GM19468 (cell line): Measurements from ENCODE around the gene CAPN9.

Experiments used
- ATAC-seq: cut with Tn5 transposase; IDR thresholded peaks from one replicate; pipeline ENCODE4 v1.9.1; 2021; ENCODE audit warnings: mild to moderate bottlenecking, moderate library complexity, moderate number of reproducible peaks; ENCODE audit not compliant: unreplicated experiment; ENCODE audit errors: extremely low read depth

The CAPN9 gene

DNA sequence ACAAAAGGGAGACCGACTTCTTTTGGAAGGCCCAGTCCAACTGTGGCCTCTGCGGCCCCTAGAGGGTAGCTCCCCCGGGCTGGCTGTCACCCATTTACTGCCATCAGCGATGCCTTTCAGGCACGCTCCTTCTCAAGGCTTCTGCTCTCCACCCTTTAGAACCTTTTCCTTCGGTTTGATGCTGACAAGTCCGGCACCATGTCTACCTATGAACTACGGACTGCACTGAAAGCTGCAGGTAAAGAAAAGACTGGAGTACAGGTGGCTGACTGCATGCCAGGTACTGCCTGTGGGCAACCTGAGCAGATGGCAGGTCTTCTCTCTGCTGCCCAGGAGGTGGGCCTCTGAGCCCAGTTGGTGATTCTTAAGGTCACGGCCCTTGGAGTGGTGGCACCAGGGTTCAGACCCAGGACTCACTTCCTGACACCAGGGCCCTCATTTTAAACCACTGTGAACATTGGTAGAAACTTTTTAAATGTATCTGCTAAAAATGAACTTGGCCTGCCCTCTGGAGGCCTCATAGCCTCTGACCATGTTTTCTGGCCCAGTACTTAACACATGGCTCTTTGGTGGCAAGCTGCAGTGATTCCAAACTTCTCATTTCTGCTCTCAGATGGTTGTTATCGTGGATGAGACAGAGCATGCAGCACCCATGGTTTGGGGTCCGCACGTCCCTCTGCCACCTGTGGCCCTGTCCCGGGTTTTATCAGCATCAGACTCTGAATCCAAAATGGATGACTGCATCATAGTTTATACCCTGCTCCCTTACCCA, 45.7 kb downstream of the CAPN9 start:
- ATAC-seq, result no peak

DNA sequence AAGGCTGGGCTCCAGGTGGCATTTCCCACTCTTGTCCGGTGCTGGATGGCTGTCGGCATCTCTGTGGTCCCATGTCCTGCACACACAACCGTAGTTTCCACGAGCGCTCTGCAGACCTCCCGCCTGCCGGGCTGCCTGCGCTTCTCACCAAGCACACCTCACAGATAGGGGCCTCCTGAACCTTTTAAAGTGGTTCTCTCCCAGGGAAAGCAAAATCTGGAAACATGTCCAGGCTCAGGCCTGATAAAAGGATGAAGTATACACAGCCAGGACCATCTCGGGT, 46.2 kb downstream of the CAPN9 start:
- no peak for ATAC-seq

DNA sequence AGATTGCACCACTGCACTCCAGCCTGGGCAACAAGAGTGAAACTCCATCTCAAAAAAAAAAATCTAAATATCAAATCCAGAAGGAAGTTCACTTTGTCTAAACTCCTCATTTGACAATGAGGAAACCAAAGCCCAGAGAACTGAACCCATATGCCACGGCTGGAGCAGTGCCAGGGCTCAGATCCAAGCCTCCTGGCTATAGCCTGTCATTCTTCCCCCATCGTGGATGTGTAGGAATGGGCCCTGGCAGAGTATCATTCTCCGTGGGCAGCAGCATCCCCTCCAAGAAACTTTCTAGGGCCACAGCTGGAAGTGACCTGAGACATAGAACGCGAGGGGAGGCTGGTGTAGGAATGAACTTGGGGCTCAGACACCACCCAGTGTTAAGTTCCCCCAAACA, 47.2 kb downstream of the CAPN9 start:
- ATAC-seq, result no peak

DNA sequence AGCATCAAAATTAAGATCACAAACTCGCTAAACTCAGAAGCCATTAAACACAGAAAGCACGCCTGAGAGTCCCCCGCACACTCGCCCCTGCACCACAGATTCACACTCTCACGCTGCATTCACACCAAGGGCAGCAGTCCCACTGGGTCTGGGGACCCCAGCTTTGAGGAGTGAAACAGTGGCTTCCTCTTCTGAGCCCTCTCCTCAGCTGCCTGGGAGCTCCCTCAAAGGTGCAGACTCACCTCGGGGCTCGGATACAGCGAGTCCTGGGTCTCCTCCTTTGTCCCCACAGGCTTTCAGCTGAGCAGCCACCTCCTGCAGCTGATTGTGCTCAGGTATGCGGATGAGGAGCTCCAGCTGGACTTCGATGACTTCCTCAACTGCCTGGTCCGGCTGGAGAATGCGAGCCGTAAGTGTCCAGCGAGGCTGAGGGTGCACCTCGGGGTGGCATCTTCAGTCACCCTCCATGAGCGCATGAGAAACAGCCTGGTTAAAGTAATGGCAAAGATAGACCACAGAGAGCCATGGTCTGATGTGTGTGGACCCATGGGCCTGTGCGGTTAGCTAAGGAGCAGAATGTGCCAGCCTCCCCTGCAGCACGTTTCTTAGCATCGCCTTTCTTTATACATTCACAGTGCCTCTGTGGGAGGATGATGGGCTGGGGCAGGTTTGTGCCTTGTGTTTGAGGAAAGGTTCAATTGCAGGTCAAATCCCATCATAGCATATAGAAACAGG, 47.9 kb downstream of the CAPN9 start:
- no peak for ATAC-seq

DNA sequence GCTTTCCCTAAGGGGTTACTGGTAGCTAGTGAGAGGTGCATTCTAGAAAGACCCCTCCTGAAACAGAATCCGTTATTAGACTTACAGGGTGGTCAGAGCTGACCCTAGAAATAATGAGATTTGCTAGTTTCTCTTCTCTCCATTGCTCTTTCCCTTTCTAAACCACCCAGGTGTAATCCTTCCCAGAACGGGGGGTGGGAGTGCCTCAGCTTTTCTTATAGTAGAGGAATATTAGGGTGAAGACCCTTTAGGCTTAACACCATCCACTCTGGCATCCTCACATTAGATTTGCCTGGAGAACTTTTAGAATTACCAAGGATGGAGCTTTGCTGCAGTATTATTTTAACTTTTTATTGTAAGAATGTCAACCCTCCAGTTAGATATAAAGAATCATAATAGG, 49.4 kb downstream of the CAPN9 start:
- ATAC-seq, result no peak

DNA sequence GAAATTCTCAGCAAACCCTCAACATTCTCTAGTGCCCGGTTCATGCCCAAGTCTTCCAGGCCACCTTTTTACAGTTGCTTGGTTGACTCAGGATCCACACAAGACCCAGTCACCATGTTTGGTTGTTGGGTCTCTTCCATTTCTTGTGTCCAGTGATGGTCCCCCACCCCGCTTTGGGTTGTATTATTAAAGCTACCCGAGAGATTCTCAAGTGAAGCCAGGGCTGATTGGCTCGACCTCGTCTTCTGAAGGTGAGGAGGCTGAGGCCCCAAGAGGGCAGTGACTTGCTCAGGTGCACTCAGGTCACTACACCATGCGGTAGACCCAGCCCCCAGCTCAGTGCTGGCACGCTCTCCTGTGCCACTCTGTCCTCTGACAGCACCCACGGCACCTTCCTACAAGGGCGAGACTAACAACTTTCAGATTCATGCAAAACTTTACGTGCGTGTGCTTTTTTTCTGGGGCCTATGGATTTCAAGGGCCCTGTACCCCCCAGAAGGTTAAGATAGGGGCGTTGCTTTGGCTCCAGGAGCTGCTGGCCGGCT, 50.3 kb downstream of the CAPN9 start:
- no peak for ATAC-seq

DNA sequence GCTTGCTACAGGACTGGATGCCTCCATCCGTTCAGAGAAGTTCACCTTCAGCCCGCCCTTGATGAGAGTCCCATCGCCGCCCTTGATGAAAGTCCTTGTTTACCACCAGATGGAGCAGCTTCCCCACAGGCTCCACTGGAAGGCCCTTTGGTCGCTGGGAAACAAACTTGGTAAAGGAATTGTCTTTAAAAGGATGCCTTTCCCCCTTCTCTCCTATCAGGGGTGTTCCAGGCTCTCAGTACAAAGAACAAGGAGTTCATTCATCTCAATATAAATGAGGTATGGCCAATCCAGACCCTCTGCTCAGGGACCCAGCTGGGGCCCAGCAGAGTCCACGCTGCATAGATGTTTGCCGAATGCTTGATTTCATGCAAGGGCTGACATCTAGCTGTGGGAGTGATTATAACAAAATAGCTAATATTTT, 50.8 kb downstream of the CAPN9 start:
- no peak for ATAC-seq

DNA sequence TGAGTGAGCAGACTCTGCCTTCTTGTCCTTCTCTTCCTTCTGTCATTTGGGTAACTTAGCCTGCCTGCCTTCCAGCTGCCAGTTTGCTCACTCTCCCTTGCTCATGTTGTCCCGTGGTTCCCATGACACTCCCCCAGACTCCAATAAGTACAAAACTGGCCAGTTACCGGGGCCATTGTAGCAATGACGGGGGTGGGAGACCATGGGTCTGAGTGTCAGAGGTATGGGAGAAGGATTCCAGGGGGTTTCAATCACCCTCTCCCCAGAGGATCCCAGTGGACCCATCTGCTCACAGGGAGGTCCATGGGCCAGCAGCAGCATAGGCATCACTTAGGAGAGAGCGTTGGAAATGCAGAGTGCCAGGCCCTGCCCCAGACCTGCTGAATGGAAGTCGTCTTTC, 51.3 kb downstream of the CAPN9 start:
- ATAC-seq, result no peak

DNA sequence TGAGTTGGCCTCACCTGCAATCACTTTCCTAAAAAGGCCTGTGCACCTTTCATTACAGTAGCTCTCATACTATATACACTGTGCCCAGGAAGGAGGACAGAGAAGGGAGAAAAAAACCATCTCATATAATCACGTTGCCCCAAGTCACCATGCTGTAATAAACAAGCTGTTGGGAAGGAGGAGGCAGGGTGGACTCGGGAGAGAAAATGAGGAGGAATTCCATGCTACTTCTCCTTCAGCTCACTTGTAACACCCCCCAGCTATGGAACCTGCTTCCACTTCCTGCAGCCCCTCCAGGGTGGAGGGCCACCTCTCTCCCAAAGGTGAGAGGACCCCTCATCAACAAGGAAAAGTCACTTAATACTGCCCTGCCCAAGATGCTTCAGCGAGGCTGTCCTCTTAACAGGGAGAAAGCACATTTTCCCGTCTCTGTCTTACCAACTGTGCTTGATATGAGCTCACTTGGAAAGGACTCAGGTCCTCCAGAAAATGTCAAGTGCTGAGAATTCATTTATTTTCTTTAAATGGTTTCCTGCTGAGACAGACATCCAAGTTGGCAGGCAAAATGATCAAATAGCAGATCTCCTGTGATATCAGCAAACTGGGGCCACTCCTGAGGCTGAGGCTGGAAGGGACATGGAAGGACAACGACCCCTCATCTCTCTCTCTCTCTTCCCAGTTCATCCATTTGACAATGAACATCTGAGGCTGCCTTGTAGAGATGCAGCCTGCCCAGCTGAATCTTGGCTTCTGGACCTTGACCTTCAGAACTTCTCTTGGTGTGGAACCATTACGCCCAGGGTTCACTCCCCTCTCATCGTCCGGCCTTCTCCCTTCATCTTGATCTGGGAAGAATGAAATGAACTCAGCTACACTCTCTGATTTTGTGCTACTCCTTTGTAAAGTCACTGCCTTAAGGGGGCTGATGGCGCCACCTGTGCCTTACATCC, 54.0 kb downstream of the CAPN9 start:
- ATAC-seq, result no peak

DNA sequence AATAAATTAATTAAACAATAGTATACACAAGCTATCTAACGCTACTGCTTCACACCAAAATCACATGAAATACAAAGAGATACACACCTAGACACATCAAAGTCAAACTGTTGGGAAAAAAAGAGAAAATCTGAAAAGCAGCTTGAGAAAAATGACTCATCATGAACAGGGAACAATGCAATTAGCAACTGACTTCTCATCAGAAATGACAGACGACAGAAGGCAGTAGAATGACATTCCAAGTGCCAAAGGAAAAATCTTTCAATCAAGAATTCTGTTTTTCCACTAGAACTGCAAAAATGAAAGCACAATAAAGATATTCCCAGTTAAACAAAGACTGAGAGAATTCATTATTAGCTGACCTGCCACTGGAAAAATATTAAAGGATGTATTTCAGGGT, 57.2 kb downstream of the CAPN9 start:
- ATAC-seq, result no peak

DNA sequence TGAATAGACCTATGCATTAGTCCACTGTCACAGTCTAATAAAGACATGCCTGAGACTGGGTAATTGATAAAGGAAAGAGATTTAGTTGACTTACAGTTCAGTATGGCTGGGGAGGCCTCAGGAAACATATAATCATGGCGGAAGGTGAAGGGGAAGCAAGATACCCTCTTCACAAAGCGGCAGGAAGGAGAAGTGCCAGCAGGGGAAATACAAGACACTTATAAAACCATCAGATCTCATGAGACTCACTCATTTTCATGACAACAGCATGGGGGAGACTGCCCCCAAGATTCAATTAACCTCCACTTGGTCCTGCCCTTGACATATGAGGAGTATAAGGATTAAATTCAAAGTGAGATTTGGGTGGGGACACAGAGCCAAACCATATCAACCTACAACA, 59.4 kb downstream of the CAPN9 start:
- ATAC-seq, result no peak

DNA sequence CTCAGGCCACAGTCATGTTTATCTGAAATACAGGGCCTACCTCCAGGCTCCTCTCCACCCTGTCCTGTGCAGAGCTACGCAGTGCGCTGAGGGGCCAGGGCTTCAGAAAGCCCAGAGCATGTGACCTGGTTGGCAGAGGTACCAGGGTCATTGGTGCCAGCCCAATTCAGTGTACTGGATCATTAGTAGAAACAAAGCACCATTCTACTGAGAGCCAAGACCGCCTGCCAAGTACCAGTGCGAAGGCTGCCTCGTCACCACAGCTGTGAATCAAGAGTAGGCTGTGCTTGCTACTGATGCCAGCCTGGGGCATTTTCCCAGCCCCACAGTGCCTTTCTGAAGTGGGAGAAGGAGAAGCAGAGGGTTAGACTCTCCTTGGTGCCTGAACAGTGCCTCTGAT, 59.8 kb downstream of the CAPN9 start:
- ATAC-seq, result no peak

DNA sequence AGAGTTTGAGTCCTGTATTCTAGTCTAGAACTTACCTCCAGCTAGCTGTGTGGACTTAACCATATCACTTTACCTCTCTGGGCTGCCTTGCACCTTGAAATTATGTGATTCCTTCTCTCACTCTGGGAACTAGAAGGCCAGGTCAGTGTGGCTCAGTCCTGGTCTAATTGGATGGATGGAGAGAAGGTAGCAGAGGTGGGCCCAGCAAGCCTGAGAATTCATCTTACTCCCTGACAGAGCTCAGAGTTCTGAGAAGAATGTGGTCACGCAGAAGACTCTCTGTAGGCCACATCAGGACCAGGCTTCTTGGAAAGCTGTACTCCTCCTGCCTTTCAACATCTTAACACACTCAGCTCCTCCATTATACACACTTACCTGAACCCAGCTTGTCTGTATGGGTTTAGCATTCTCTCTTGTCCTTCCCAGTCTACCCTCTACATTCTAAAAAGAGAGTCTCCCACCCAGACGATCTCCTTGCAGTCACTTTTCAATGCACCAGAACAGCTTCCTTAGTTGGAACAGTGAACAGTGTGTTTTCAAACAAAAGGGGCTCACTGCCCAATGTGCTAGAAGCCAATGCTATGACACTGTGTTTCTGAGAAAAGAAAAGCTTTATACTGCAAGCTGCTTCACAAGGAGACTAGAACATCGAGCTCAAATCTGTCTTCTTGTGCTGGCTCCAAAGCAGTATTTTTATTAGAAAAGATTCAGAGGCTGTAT, 60.5 kb downstream of the CAPN9 start:
- no peak for ATAC-seq

DNA sequence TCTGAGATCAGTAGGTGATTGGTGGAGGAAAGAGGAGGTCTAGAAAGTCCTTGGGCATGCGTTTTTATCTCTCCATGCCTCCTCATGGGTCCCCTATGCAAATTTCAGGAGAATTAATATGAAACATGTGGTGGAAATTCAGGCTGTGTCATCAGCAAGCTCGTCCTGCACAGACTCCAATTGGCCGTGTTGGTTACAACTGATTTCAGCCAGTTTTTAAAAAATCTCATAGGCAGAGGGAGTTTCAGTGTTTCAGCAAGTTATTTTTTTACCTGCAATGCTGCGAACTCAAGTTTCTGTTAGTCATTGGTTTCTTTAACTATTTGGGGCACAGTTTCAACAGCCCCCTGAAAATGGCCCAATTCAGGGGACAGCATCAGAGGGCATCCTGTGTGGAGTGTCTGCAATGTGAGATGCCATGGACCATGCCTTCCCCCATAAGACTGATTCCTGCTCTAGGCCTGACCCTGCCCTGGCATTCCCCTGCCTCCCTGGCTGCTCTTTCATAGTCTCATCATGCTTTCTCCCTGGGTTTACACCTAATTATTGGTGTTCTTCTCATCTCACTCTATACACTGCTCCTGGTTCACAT, 61.2 kb downstream of the CAPN9 start:
- ATAC-seq, result no peak

DNA sequence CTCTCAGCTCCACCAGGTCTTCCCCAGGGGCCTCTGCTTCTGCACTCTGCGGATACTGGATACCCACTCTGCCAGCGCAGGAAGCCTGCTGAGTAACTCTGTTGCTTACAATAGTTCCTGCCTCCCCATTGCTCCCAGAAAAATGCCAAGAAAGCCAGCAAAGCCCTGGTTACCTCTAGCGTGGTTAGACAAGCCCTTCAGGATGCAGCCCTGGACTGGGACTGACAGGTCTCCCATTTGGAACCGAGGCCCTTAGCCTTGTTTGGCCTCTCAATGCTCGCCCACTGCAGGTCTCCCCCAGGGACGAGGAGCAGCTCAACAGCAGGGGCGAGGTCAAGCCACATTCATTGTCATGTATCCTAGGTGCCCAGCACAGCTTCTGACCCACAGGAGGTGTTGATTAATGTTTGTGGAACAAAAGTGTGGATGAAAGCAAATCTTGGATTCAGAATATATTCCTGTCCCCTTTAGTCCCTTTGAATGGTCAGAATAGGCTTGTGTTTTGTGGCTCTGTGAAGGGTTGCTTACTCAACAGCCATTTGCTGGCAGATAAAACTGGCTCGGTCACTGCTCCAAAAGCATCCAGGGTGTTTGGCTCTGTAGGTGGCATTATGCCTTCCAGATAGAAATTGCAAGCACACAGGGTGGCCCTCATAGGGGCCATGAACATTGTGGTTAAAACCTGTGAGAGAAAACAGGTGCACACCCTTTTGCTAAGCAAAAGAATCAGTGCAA, 62.2 kb downstream of the CAPN9 start:
- no peak for ATAC-seq

DNA sequence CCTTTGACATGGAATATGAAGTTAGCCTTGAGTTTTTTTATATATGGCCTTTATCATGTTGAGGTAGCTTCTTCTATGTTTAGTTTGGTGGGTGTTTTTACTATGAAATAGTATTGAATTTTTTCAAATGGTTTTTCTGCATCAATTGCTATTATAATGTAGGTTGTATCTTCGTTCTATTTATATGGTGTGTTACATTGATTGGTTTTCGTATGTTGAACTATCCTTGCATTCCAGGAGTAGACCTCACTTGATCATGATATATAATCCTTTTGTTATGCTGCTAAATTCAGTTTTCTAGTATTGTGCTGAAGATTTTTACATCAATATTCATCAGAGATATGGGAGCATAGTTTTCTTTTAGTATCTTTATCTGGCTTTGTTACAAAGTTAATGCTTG, 65.4 kb downstream of the CAPN9 start:
- ATAC-seq, result no peak

DNA sequence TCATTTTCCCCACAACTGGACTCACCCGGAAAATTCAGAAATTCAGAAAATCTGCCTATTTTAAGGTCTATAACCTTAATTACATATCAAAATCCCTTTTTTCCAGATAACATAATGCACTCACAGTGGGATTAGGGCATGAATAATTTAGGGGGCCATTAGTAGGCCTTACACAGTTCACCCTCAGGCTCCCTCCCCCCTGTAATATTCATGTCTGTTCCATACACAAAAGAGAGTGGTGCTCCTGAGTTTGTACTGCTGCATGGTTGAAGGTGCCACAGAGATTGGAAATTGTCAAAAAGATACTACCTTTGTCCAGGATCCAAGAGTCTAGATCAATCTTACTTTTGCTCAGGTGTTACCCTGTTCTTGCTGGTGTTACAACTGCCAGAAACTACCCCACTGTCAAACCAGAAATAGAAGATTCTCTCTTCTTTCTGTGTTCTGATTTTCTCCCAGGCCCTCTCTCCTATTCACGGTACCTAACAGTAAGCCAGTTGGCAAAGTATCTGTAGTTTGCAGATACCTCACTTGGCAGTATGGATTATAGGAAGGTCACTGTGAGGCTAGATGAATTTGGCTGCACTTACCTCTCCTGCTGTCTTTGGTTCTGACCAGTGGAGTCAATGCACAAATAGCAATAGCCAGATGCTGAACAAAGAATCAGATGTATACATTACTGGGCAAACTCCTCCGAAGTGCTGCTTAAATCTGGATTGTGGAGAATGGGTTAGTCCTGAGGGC, 67.9 kb downstream of the CAPN9 start:
- no peak for ATAC-seq

DNA sequence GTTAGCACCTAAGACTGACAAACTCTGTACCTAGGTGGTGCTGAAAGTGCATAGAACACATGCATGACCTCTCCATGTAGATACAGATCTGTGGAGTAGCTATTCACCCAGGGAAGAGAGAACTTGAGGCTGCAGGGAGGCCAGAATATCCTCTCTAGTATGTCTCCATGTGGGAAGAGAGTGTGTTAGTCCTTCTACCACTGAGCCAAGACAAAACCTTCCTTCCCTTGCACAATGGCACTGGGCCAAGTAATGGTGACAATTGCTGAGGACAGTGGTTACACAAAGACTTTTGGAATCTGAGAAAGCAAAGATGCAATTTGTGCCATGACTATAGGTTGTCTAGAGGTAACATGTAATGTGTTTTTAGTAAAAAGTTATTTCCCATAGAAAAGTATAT, 68.8 kb downstream of the CAPN9 start:
- ATAC-seq, result no peak
